A172 (cell line): ENCODE results near the gene INO80D. TPM values are rescaled to one million over a fixed set of nuclear protein-coding genes. Genes with fewer than 3 reads are reported as not detected.

ENCODE experiments used
- total RNA-seq: library from RNA; depleted of rRNA; stranded (reverse); fragments of >200 nt; shearing (Covaris generic); gene quantifications from 2 replicates; pipeline ENCODE4 v1.2.3, GENCODE V29; 2014; rRNA removed

INO80D gene
- total RNA-seq, 1 experiment from 2014 or later = 6.2 TPM

Other genes with a start within 250 kb of the INO80D start
- gene NDUFS1, start 73.3 kb upstream of the INO80D start, total RNA-seq = 211 and 212 TPM in 2 replicates
- gene EEF1B2, start 73.7 kb upstream of the INO80D start, total RNA-seq = 616 and 655 TPM in 2 replicates
- gene ZDBF2, start 188.5 kb upstream of the INO80D start, total RNA-seq = 19.8 and 26.2 TPM in 2 replicates